ENCODE measurements around the gene CLSTN2. TPM values are rescaled to one million over a fixed set of nuclear protein-coding genes. Genes with fewer than 3 reads are reported as not detected.

The CLSTN2 gene
- total and polyA plus RNA-seq, 2 donors from 2014 or later: 2.0 to 12.0 TPM

DNA sequence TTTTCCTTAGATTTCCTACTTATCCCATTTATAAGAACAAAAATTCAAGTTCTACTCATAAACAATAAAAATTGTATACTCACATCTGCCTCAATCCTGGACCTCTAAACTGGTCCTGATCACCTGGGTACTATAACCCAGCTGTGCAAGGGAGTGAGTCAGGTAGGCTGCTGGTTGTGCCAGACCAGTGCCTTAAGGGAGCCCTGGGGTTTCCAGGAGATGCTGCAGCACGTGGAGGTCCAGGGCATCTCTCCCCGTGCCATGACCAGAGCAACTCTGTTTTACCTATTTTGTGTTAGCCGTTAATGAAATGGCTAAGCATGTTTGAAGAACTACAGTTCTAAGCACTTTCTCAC is 602.7 kb downstream of the CLSTN2 start:
- Histone ChIP-seq H3K27ac (ENCODE audit: low read depth in 2 of 2, low read length in 2 of 2) (no peak overlapping the region), H3K27me3 (ENCODE audit: control insufficient read depth, insufficient read depth, low read length) (no peaks in the 10 kb centered on the region), H3K36me3 (ENCODE audit: control insufficient read depth in 2 of 3, insufficient read depth in 3 of 3, low read length in 3 of 3) (no peaks in the 10 kb centered on the region), H3K4me3 (ENCODE audit: low read length in 3 of 3) (no peak overlapping the region), H3K4me1 (ENCODE audit: control insufficient read depth in 2 of 3, insufficient read depth in 2 of 3, low read depth in 1 of 3, low read length in 3 of 3) (no peaks in the 10 kb centered on the region), H3K9me3 (ENCODE audit: control insufficient read depth in 2 of 3, insufficient read depth in 1 of 3, low read length in 3 of 3) (no peaks in the 10 kb centered on the region), H3K9ac (ENCODE audit: low read length in 3 of 3) (no peak overlapping the region)
- TF ChIP-seq, protein P1, sequence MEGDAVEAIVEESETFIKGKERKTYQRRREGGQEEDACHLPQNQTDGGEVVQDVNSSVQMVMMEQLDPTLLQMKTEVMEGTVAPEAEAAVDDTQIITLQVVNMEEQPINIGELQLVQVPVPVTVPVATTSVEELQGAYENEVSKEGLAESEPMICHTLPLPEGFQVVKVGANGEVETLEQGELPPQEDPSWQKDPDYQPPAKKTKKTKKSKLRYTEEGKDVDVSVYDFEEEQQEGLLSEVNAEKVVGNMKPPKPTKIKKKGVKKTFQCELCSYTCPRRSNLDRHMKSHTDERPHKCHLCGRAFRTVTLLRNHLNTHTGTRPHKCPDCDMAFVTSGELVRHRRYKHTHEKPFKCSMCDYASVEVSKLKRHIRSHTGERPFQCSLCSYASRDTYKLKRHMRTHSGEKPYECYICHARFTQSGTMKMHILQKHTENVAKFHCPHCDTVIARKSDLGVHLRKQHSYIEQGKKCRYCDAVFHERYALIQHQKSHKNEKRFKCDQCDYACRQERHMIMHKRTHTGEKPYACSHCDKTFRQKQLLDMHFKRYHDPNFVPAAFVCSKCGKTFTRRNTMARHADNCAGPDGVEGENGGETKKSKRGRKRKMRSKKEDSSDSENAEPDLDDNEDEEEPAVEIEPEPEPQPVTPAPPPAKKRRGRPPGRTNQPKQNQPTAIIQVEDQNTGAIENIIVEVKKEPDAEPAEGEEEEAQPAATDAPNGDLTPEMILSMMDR (IDR thresholded peaks at IDR 0.05; ENCODE audit: borderline replicate concordance, extremely low read depth, insufficient read depth): no peak
- no peak for DNase-seq
- intact Hi-C loops (cut with DNase I): no loop called here
- FAIRE-seq: no peak

DNA sequence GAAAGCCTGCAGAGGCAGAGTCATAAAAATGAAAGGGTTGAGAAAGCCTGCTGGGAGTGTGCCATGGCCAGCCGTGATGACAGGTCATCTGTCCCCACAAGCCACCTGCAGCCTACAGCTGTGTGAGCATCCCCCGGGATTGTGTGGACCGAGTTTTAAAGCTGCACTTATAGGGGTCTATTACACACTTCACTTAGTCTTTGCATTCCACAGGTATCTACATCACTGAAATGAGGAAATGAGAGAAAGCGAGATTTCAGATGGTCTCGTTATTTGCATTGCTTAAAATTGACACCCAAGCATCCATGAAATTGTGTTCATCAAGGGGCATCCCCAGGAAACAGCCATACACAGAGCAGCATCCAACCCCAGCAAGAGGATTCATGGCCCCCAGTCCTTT is 605.3 kb downstream of the CLSTN2 start:
- FAIRE-seq: no peak
- H3K4me3 ChIP-seq (ENCODE audit: low read length in 3 of 3): no peak overlapping the region
- TF ChIP-seq, protein P1 (IDR thresholded peaks at IDR 0.05; ENCODE audit: borderline replicate concordance, extremely low read depth, insufficient read depth): no peak
- no peaks in the 10 kb centered on the region for H3K4me1 ChIP-seq (ENCODE audit: control insufficient read depth in 2 of 3, insufficient read depth in 2 of 3, low read depth in 1 of 3, low read length in 3 of 3)
- DNase-seq: no peak
- no peak overlapping the region for H3K9ac ChIP-seq (ENCODE audit: low read length in 3 of 3)
- no peak overlapping the region for H3K27ac ChIP-seq (ENCODE audit: low read depth in 2 of 2, low read length in 2 of 2)
- H3K9me3 ChIP-seq (ENCODE audit: control insufficient read depth in 2 of 3, insufficient read depth in 1 of 3, low read length in 3 of 3): no peaks in the 10 kb centered on the region
- intact Hi-C loops (cut with DNase I): no loop called here
- H3K36me3 ChIP-seq (ENCODE audit: control insufficient read depth in 2 of 3, insufficient read depth in 3 of 3, low read length in 3 of 3): no peaks in the 10 kb centered on the region
- H3K27me3 ChIP-seq (ENCODE audit: control insufficient read depth, insufficient read depth, low read length): no peaks in the 10 kb centered on the region

DNA sequence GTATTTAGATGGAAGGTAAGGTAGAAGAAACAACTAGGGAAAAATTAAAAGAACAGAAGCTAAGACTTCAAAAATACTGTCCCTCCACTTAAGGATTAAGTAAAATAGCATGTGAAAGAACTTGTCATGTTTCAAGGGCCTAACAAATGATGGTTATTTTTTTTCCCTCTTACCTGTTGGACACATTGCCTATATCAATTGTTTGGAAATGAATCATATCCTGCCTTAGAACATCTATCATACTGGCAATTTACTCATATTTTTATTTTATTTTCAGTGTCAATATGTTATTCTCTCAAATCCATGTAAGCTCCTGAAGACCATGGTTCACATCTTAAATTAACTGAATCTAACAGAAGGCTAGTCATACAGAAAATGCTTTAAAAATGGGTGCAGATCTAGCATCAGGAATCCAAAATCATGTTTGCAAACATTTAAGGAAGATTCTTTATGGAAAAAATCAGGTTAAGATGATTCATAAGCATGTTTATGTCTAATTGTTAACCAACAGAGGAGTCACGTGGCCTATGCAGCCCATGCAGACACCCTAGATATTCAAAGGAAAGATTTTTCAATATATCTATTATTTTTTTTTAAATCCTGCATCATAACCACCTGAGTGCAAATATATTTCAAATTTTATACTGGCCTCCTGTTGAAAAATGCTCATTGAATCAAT is 607.1 kb downstream of the CLSTN2 start:
- H3K9ac ChIP-seq (ENCODE audit: low read length in 3 of 3): no peak overlapping the region
- no peaks in the 10 kb centered on the region for H3K4me1 ChIP-seq (ENCODE audit: control insufficient read depth in 2 of 3, insufficient read depth in 2 of 3, low read depth in 1 of 3, low read length in 3 of 3)
- H3K27me3 ChIP-seq (ENCODE audit: control insufficient read depth, insufficient read depth, low read length): no peaks in the 10 kb centered on the region
- H3K9me3 ChIP-seq (ENCODE audit: control insufficient read depth in 2 of 3, insufficient read depth in 1 of 3, low read length in 3 of 3): no peaks in the 10 kb centered on the region
- TF ChIP-seq, protein P1 (IDR thresholded peaks at IDR 0.05; ENCODE audit: borderline replicate concordance, extremely low read depth, insufficient read depth): no peak
- no peak overlapping the region for H3K27ac ChIP-seq (ENCODE audit: low read depth in 2 of 2, low read length in 2 of 2)
- intact Hi-C loops (cut with DNase I): no loop called here
- no peak for DNase-seq
- no peak overlapping the region for H3K4me3 ChIP-seq (ENCODE audit: low read length in 3 of 3)
- no peak for FAIRE-seq
- H3K36me3 ChIP-seq (ENCODE audit: control insufficient read depth in 2 of 3, insufficient read depth in 3 of 3, low read length in 3 of 3): no peaks in the 10 kb centered on the region

DNA sequence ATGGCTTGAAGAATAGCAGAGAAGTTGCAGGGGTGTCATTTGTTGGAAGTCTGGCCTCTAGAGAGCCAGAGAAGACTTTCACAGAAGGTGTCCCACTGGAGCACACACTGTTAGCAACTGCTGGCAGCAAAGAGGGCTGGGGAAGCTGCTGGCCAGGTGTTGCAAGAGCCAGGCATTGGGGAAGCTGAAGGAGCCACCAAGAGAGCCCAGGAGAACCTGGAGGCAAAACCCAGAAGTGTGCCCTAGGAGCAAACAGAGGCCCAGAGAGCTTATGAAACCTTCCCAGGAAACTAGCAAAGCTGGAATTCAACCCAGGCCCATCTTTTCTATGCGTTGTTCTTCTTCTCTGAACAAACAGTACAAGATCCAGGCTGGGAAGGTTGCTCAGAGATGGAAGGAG is 610.2 kb downstream of the CLSTN2 start:
- intact Hi-C loops (cut with DNase I): no loop called here
- no peaks in the 10 kb centered on the region for H3K27me3 ChIP-seq (ENCODE audit: control insufficient read depth, insufficient read depth, low read length)
- no peaks in the 10 kb centered on the region for H3K36me3 ChIP-seq (ENCODE audit: control insufficient read depth in 2 of 3, insufficient read depth in 3 of 3, low read length in 3 of 3)
- H3K27ac ChIP-seq (ENCODE audit: low read depth in 2 of 2, low read length in 2 of 2): no peak overlapping the region
- no peaks in the 10 kb centered on the region for H3K4me1 ChIP-seq (ENCODE audit: control insufficient read depth in 2 of 3, insufficient read depth in 2 of 3, low read depth in 1 of 3, low read length in 3 of 3)
- H3K9me3 ChIP-seq (ENCODE audit: control insufficient read depth in 2 of 3, insufficient read depth in 1 of 3, low read length in 3 of 3): no peaks in the 10 kb centered on the region
- H3K9ac ChIP-seq (ENCODE audit: low read length in 3 of 3): no peak overlapping the region
- DNase-seq (no peak), FAIRE-seq (no peak)
- TF ChIP-seq, protein P1 (IDR thresholded peaks at IDR 0.05; ENCODE audit: borderline replicate concordance, extremely low read depth, insufficient read depth): no peak
- H3K4me3 ChIP-seq (ENCODE audit: low read length in 3 of 3): no peak overlapping the region

Measured in kidney (tissue), 14 donors.